SK-N-SH treated with all-trans-retinoic acid at 6 μM for 48 hours (cell line): Measurements from ENCODE around the gene RNASET2.

ENCODE experiments used
- ATAC-seq: fragments of 200-7000 bp; cut with Tn5 transposase; 3 replicates; pipeline ENCODE4 v1.9.1; 2020; ENCODE audit warnings: mild to moderate bottlenecking, moderate library complexity
- ARNTL ChIP-seq: fragments of 450-650 bp; formaldehyde crosslinking; IDR thresholded peaks from 2 replicates; pipeline ENCODE4 v1.5.0; 2020; ENCODE audit warnings: low read depth, mild to moderate bottlenecking, moderate library complexity, borderline replicate concordance
- BACH2 ChIP-seq: fragments of 250-450 bp; sonication (Bioruptor Pico); IDR thresholded peaks from 2 replicates; pipeline ENCODE4 v1.9.0; 2021; ENCODE audit warnings: mild to moderate bottlenecking, borderline replicate concordance
- CREB5 ChIP-seq: fragments of 250-450 bp; sonication (Bioruptor Pico); IDR thresholded peaks from 2 replicates; pipeline ENCODE4 v1.5.1; 2020; ENCODE audit warnings: low read depth, mild to moderate bottlenecking, moderate library complexity
- CSRNP3 ChIP-seq: fragments of 250-450 bp; sonication (Bioruptor Pico); IDR thresholded peaks from 2 replicates; pipeline ENCODE4 v1.5.1; 2021; ENCODE audit warnings: mild to moderate bottlenecking, moderate library complexity
- ESRRG ChIP-seq: fragments of 250-450 bp; sonication (Bioruptor Pico); IDR thresholded peaks from 2 replicates; pipeline ENCODE4 v1.6.1; 2021; ENCODE audit warnings: mild to moderate bottlenecking
- GLIS3 ChIP-seq: fragments of 250-450 bp; sonication (Bioruptor Pico); IDR thresholded peaks from 2 replicates; pipeline ENCODE4 v1.5.0; 2020; ENCODE audit warnings: mild to moderate bottlenecking, moderate library complexity
- ISL1 ChIP-seq: fragments of 250-450 bp; sonication (Bioruptor Pico); IDR thresholded peaks from 2 replicates; pipeline ENCODE4 v2.1.2; 2022; ENCODE audit warnings: mild to moderate bottlenecking, moderate library complexity
- OSR1 ChIP-seq: fragments of 250-450 bp; sonication (Bioruptor Pico); IDR thresholded peaks from 2 replicates; pipeline ENCODE4 v1.8.0; 2022; ENCODE audit warnings: moderate library complexity, mild to moderate bottlenecking, inconsistent platforms
- POU6F1 ChIP-seq: fragments of 250-450 bp; sonication (Bioruptor Pico); IDR thresholded peaks from 2 replicates; pipeline ENCODE4 v1.8.0; 2021; ENCODE audit warnings: low read depth, mild to moderate bottlenecking, moderate library complexity, borderline replicate concordance
- PPARA ChIP-seq: fragments of 250-450 bp; sonication (Bioruptor Pico); IDR thresholded peaks from 2 replicates; pipeline ENCODE4 v1.5.0; 2020; ENCODE audit warnings: mild to moderate bottlenecking, borderline replicate concordance
- SNAI2 ChIP-seq: fragments of 250-450 bp; sonication (Bioruptor Pico); IDR thresholded peaks from 2 replicates; pipeline ENCODE4 v1.5.0; 2020; ENCODE audit warnings: mild to moderate bottlenecking, moderate library complexity
- TCF4 ChIP-seq: fragments of 250-450 bp; sonication (Bioruptor Pico); IDR thresholded peaks from 2 replicates; pipeline ENCODE4 v1.8.0; 2021; ENCODE audit warnings: mild to moderate bottlenecking, moderate library complexity, borderline replicate concordance
- TOX ChIP-seq: fragments of 250-450 bp; sonication (Bioruptor Pico); IDR thresholded peaks from 2 replicates; pipeline ENCODE4 v1.8.0; 2021; ENCODE audit warnings: mild to moderate bottlenecking, moderate library complexity, borderline replicate concordance
- ZC3H10 ChIP-seq: fragments of 250-450 bp; sonication (Bioruptor Pico); IDR thresholded peaks from 2 replicates; pipeline ENCODE4 v1.5.1; 2021; ENCODE audit warnings: mild to moderate bottlenecking, moderate library complexity
- ZFP3 ChIP-seq: fragments of 250-450 bp; sonication (Bioruptor Pico); IDR thresholded peaks from 2 replicates; pipeline ENCODE4 v1.5.0; 2020; ENCODE audit warnings: mild to moderate bottlenecking, moderate library complexity
- ZFP30 ChIP-seq: fragments of 450-650 bp; formaldehyde crosslinking; IDR thresholded peaks from 2 replicates; pipeline ENCODE4 v1.5.0; 2022; ENCODE audit warnings: mild to moderate bottlenecking, moderate library complexity
- ZNF565 ChIP-seq: fragments of 450-650 bp; formaldehyde crosslinking; conservative IDR thresholded peaks from 2 replicates; pipeline ENCODE4 v1.5.0; 2020; ENCODE audit warnings: low read depth, mild to moderate bottlenecking, moderate library complexity
- ZNF70 ChIP-seq: fragments of 450-650 bp; formaldehyde crosslinking; IDR thresholded peaks from 2 replicates; pipeline ENCODE4 v1.5.0; 2020; ENCODE audit warnings: mild to moderate bottlenecking, moderate library complexity
- ZNF8 ChIP-seq: fragments of 450-650 bp; formaldehyde crosslinking; IDR thresholded peaks from 2 replicates; pipeline ENCODE4 v1.5.0; 2020; ENCODE audit warnings: mild to moderate bottlenecking, moderate library complexity
- TF ChIP-seq, protein P1 (sequence below): fragments of 250-450 bp; sonication (Bioruptor Pico); IDR thresholded peaks from 2 replicates; pipeline ENCODE4 v1.8.0; 2020; ENCODE audit warnings: mild to moderate bottlenecking, moderate library complexity, borderline replicate concordance
- TF ChIP-seq, protein P2 (sequence below): fragments of 250-450 bp; sonication (Bioruptor Pico); IDR thresholded peaks from 2 replicates; pipeline ENCODE4 v1.5.0; 2020; ENCODE audit warnings: mild to moderate bottlenecking, moderate library complexity

Gene RNASET2

GRCh38 chr6:166900956-166901607, 55.3 kb downstream of the RNASET2 start:
- ATAC-seq = no peak
- TF ChIP-seq ZNF70 (CRISPR knock-in tag) (no peak), POU6F1 (no peak), ISL1 (CRISPR knock-in tag) (no peak), BACH2 (CRISPR knock-in tag) (no peak), TCF4 (no peak), CSRNP3 (CRISPR knock-in tag) (no peak), ARNTL (CRISPR knock-in tag) (no peak), ZNF8 (no peak), ZFP3 (no peak), PPARA (CRISPR knock-in tag) (no peak), OSR1 (CRISPR knock-in tag) (no peak), ESRRG (CRISPR knock-in tag) (no peak), GLIS3 (CRISPR knock-in tag) (no peak), ZNF565 (CRISPR knock-in tag) (no peak), TOX (CRISPR knock-in tag) (no peak), SNAI2 (no peak), CREB5 (no peak)
- TF ChIP-seq, protein P1, sequence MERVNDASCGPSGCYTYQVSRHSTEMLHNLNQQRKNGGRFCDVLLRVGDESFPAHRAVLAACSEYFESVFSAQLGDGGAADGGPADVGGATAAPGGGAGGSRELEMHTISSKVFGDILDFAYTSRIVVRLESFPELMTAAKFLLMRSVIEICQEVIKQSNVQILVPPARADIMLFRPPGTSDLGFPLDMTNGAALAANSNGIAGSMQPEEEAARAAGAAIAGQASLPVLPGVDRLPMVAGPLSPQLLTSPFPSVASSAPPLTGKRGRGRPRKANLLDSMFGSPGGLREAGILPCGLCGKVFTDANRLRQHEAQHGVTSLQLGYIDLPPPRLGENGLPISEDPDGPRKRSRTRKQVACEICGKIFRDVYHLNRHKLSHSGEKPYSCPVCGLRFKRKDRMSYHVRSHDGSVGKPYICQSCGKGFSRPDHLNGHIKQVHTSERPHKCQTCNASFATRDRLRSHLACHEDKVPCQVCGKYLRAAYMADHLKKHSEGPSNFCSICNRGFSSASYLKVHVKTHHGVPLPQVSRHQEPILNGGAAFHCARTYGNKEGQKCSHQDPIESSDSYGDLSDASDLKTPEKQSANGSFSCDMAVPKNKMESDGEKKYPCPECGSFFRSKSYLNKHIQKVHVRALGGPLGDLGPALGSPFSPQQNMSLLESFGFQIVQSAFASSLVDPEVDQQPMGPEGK (CRISPR knock-in tag) = no peak
- TF ChIP-seq, protein P2, sequence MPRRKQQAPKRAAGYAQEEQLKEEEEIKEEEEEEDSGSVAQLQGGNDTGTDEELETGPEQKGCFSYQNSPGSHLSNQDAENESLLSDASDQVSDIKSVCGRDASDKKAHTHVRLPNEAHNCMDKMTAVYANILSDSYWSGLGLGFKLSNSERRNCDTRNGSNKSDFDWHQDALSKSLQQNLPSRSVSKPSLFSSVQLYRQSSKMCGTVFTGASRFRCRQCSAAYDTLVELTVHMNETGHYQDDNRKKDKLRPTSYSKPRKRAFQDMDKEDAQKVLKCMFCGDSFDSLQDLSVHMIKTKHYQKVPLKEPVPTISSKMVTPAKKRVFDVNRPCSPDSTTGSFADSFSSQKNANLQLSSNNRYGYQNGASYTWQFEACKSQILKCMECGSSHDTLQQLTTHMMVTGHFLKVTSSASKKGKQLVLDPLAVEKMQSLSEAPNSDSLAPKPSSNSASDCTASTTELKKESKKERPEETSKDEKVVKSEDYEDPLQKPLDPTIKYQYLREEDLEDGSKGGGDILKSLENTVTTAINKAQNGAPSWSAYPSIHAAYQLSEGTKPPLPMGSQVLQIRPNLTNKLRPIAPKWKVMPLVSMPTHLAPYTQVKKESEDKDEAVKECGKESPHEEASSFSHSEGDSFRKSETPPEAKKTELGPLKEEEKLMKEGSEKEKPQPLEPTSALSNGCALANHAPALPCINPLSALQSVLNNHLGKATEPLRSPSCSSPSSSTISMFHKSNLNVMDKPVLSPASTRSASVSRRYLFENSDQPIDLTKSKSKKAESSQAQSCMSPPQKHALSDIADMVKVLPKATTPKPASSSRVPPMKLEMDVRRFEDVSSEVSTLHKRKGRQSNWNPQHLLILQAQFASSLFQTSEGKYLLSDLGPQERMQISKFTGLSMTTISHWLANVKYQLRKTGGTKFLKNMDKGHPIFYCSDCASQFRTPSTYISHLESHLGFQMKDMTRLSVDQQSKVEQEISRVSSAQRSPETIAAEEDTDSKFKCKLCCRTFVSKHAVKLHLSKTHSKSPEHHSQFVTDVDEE = no peak
- TF ChIP-seq, all 23 proteins: peak for 0

GRCh38 chr6:166900130-166900708, 56.1 kb downstream of the RNASET2 start:
- ATAC-seq = no peak
- TF ChIP-seq CREB5 = no peak
- TF ChIP-seq ZC3H10 (CRISPR knock-in tag) = no peak
- TF ChIP-seq, protein P1 (CRISPR knock-in tag) = no peak
- TF ChIP-seq ISL1 (CRISPR knock-in tag) = no peak
- TF ChIP-seq, protein P2 = no peak
- TF ChIP-seq TOX (CRISPR knock-in tag) = no peak
- TF ChIP-seq ZFP30 (CRISPR knock-in tag) = no peak
- no peak for TF ChIP-seq ZNF565 (CRISPR knock-in tag)
- TF ChIP-seq ARNTL (CRISPR knock-in tag) = no peak
- TF ChIP-seq CSRNP3 (CRISPR knock-in tag) = no peak
